T-helper 9 cell (primary cell): ENCODE data around the gene ARPC1B.
A peak's percentile ranks its signal among the peaks of the same experiment; 100 is the strongest.
"Not testable (repeated sequence)": the region's sequence is repeated elsewhere in the genome, so short reads cannot be mapped to it uniquely, and the experiment has no call there.

Source experiments
- DNase-seq: peaks from one replicate; pipeline ENCODE4 v3.0.0-alpha.2; 2020

Gene ARPC1B

GRCh38 chr7:99410635-99411034 lies 36.1 kb downstream of the ARPC1B start:
- no peak for DNase-seq

GRCh38 chr7:99415513-99416127 lies 41.1 kb downstream of the ARPC1B start:
- not testable (repeated sequence) for DNase-seq

GRCh38 chr7:99418260-99418659 lies 43.7 kb downstream of the ARPC1B start:
- no peak for DNase-seq

GRCh38 chr7:99419323-99420021 lies 44.9 kb downstream of the ARPC1B start:
- DNase-seq: no peak

GRCh38 chr7:99420213-99420612 lies 45.7 kb downstream of the ARPC1B start:
- DNase-seq: no peak

GRCh38 chr7:99420986-99421385 lies 46.5 kb downstream of the ARPC1B start:
- no peak for DNase-seq

GRCh38 chr7:99422186-99422585 lies 47.7 kb downstream of the ARPC1B start:
- no peak for DNase-seq

- DNase-seq: no peak
Measured at GRCh38 chr7:99422625-99423024, 48.1 kb downstream of the ARPC1B start.

- DNase-seq: no peak
Measured at GRCh38 chr7:99424932-99425730, 50.6 kb downstream of the ARPC1B start.

- no peak for DNase-seq
Measured at GRCh38 chr7:99428972-99429566, 54.5 kb downstream of the ARPC1B start.

GRCh38 chr7:99429756-99430155 lies 55.2 kb downstream of the ARPC1B start:
- no peak for DNase-seq

- DNase-seq: not testable (repeated sequence)
Measured at GRCh38 chr7:99431756-99432540, 57.4 kb downstream of the ARPC1B start.

- DNase-seq: no peak
Measured at GRCh38 chr7:99433158-99433557, 58.6 kb downstream of the ARPC1B start.

GRCh38 chr7:99437946-99438572 lies 63.5 kb downstream of the ARPC1B start:
- no peak for DNase-seq

GRCh38 chr7:99438573-99439480 lies 64.3 kb downstream of the ARPC1B start, which contains the start of the genes CPSF4 and PTCD1:
TSS of gene CPSF4 (plus strand) at chr7:99438943. CDS start at chr7:99439083, 140 bp downstream.
TSS of gene PTCD1 (minus strand) at chr7:99438798. CDS start at chr7:99435242, 3,556 bp downstream.
- DNase-seq: peak; percentile 74

- no peak for DNase-seq
Measured at GRCh38 chr7:99440195-99440594, 65.7 kb downstream of the ARPC1B start.
